Endothelial cell of umbilical vein (primary cell): ENCODE results near the gene RPS27. TPM values are rescaled to one million over a fixed set of nuclear protein-coding genes. Genes with fewer than 3 reads are reported as not detected.
"Not testable (repeated sequence)": the region's sequence is repeated elsewhere in the genome, so short reads cannot be mapped to it uniquely, and the experiment has no call there.

Source experiments
- BruUV-seq: library from RNA; stranded (reverse); fragments of 400-500 nt; replicated peaks from 2 replicates; lab custom pipeline; 2021; lab: Mats Ljungman, UMichigan
- CTCF ChIA-PET: fragments of 300-600, 350-600 bp; sonication (Branson Sonifier 250); formaldehyde crosslinking; loops from one replicate; lab custom pipeline; 2021; ENCODE audit warnings: antibody characterized with exemption, inconsistent platforms; lab: Charles Lee
- POLR2A ChIA-PET: fragments of 300-600, 350-600 bp; sonication (Branson Sonifier 250); formaldehyde crosslinking; loops from one replicate; lab custom pipeline; 2021; ENCODE audit warnings: antibody characterized with exemption, inconsistent platforms; lab: Charles Lee
- DNase-seq: peaks from one replicate; pipeline ENCODE4 v3.0.0-alpha.2; 2011; ENCODE audit warnings: low read depth, low spot score
- FAIRE-seq: peaks from 2 replicates; lab custom pipeline; 2011; peaks lifted over from hg19 to GRCh38; lab: Jason Lieb, UNC
- H2AFZ ChIP-seq: 2 replicates; pipeline ENCODE4 v1.6.0; 2012; ENCODE audit warnings: low read depth, low read length, control low read depth, inconsistent platforms
- H3K27ac ChIP-seq: 2 replicates; pipeline ENCODE4 v1.5.1; 2011; ENCODE audit warnings: low read depth, mild to moderate bottlenecking, control low read depth, low read length, moderate library complexity; ENCODE audit not compliant: insufficient read depth
- H3K27me3 ChIP-seq, 2 experiments: 2 replicates each; pipeline versions ENCODE4 v1.6.0 to v1.6.1; 2011; ENCODE audit warnings: low read length in 2 of 2, mixed read lengths in 1 of 2; ENCODE audit not compliant: control insufficient read depth in 2 of 2, insufficient read depth in 2 of 2
- H3K36me3 ChIP-seq, 2 experiments: 2 replicates in 1 of 2; 3 replicates in 1 of 2; pipeline ENCODE4 v1.5.1; 2011; ENCODE audit warnings: low read length in 2 of 2, mild to moderate bottlenecking in 1 of 2, moderate library complexity in 1 of 2; ENCODE audit not compliant: control insufficient read depth in 2 of 2, insufficient read depth in 2 of 2; ENCODE audit errors: extremely low read depth in 1 of 2
- H3K4me1 ChIP-seq: 3 replicates; pipeline ENCODE4 v1.5.1; 2011; ENCODE audit warnings: mild to moderate bottlenecking, low read length; ENCODE audit not compliant: control insufficient read depth, insufficient read depth; ENCODE audit errors: extremely low read depth
- H3K4me2 ChIP-seq: 2 replicates; pipeline ENCODE4 v1.6.1; 2011; ENCODE audit warnings: low read length, control low read depth, mixed read lengths; ENCODE audit not compliant: insufficient read depth
- H3K4me3 ChIP-seq, 3 experiments: fragments of 200-600 bp in 1 of 3; sonication (generic), shearing (Covaris generic) in 1 of 3; replicated peaks in 1 of 3; 2 replicates each; pipeline ENCODE4 v1.5.1; 2011 to 2016; ENCODE audit warnings: control low read depth in 3 of 3, low read length in 3 of 3, mild to moderate bottlenecking in 2 of 3, inconsistent platforms in 1 of 3, low read depth in 1 of 3, moderate library complexity in 1 of 3; ENCODE audit not compliant: insufficient read depth in 1 of 3
- H3K79me2 ChIP-seq: 2 replicates; pipeline ENCODE4 v1.6.0; 2012; ENCODE audit warnings: low read length, inconsistent platforms; ENCODE audit not compliant: control insufficient read depth, insufficient read depth
- H3K9ac ChIP-seq: replicated peaks from 2 replicates; pipeline ENCODE3; 2011; ENCODE audit warnings: low read length, control low read depth; ENCODE audit not compliant: insufficient read depth; ENCODE audit errors: extremely low read depth
- H3K9me1 ChIP-seq: replicated peaks from 3 replicates; pipeline ENCODE4 v1.6.0; 2011; ENCODE audit warnings: mild to moderate bottlenecking, low read length; ENCODE audit not compliant: control insufficient read depth, insufficient read depth; ENCODE audit errors: extremely low read depth
- H3K9me3 ChIP-seq: replicated peaks from 2 replicates; pipeline ENCODE4 v1.5.1; 2012; ENCODE audit warnings: low read length, inconsistent platforms; ENCODE audit not compliant: control insufficient read depth, insufficient read depth
- H4K20me1 ChIP-seq: replicated peaks from 2 replicates; pipeline ENCODE3; 2011; ENCODE audit warnings: mild to moderate bottlenecking, low read length; ENCODE audit not compliant: control insufficient read depth, insufficient read depth; ENCODE audit errors: extremely low read depth
- CTCF ChIP-seq, 2 donors: IDR thresholded peaks; 1 replicate in 1 of 2; 2 replicates in 1 of 2; pipeline ENCODE4 v1.5.1; 2011; ENCODE audit warnings: low read length in 2 of 2, mild to moderate bottlenecking in 2 of 2, moderate library complexity in 2 of 2, control low read depth in 1 of 2, inconsistent platforms in 1 of 2, low read depth in 1 of 2; ENCODE audit not compliant: insufficient read depth in 1 of 2; ENCODE audit errors: extremely low read depth in 1 of 2
- EZH2 ChIP-seq: IDR thresholded peaks from 2 replicates; pipeline ENCODE4 v1.6.1; 2012; ENCODE audit warnings: borderline replicate concordance, low read depth, mild to moderate bottlenecking, moderate library complexity, low read length, inconsistent platforms; ENCODE audit not compliant: severe bottlenecking
- FOS ChIP-seq: IDR thresholded peaks from 2 replicates; pipeline ENCODE4 v1.6.1; 2011; ENCODE audit warnings: mild to moderate bottlenecking, low read length, moderate library complexity, borderline replicate concordance; ENCODE audit not compliant: insufficient read depth
- GATA2 ChIP-seq: IDR thresholded peaks from 2 replicates; pipeline ENCODE4 v1.7.0; 2011; ENCODE audit warnings: low read depth, mild to moderate bottlenecking, moderate library complexity, mixed read lengths, low read length; ENCODE audit not compliant: insufficient read length, insufficient read depth
- JUN ChIP-seq: IDR thresholded peaks from 2 replicates; pipeline ENCODE4 v1.6.1; 2011; ENCODE audit warnings: borderline replicate concordance, low read depth; ENCODE audit not compliant: insufficient read length, insufficient read depth
- MAX ChIP-seq: IDR thresholded peaks from 2 replicates; pipeline ENCODE4 v1.6.1; 2011; ENCODE audit not compliant: insufficient read depth, insufficient read length
- MYC ChIP-seq: IDR thresholded peaks from one replicate; pipeline ENCODE4 v1.6.1; 2011; ENCODE audit warnings: mild to moderate bottlenecking, low read depth, low read length
- POLR2A ChIP-seq: IDR thresholded peaks from 2 replicates; pipeline ENCODE4 v1.6.1; 2012; ENCODE audit warnings: low read depth, mild to moderate bottlenecking, control low read depth, low read length
- POLR2AphosphoS5 ChIP-seq: IDR thresholded peaks from 2 replicates; pipeline ENCODE4 v1.6.1; 2012; ENCODE audit warnings: low read depth, mild to moderate bottlenecking, control low read depth, low read length, moderate library complexity; ENCODE audit not compliant: insufficient read depth
- dilution Hi-C: fragments of 300-500 bp; cut with MboI; formaldehyde crosslinking; loops from one replicate; pipeline ENCODE4 v1.15.0; 2019; ENCODE audit warnings: low sequenced_read_pairs; ENCODE audit not compliant: extremely low pct_ligation_motif_present
- intact Hi-C: fragments of 100-400 bp; cut with micrococcal nuclease; formaldehyde crosslinking; loops from one replicate; pipeline ENCODE4 v1.10.0; 2022
- polyA plus RNA-seq, 4 experiments: library from polyadenylated mRNA; depleted of rRNA in 3 of 4; stranded (reverse) in 3 of 4; unstranded in 1 of 4; fragments of >200 nt; gene quantifications; 2 replicates each; pipeline versions ENCODE4 v1.2.1 to v1.2.3, GENCODE V29; 2011 to 2012; ENCODE audit warnings: missing spikeins in 1 of 4
- total RNA-seq: library from RNA; stranded (reverse); gene quantifications from 2 replicates; pipeline ENCODE4 v1.2.3, GENCODE V29; 2021

Gene RPS27
- total and polyA plus RNA-seq, 2 donors (not counting 3 experiments of a cell fraction or from before 2014, with no cell fraction given), result 1,120 to 1,521 TPM

- H3K27me3 ChIP-seq, result no peaks in the 10 kb centered on the region
- BruUV-seq, result no TSS peak
- TF ChIP-seq POLR2A, result no peak
- no peak for TF ChIP-seq GATA2
- TF ChIP-seq FOS, result no peak
- no peak for TF ChIP-seq JUN
- no peak for TF ChIP-seq CTCF (IDR thresholded peaks at IDR 0.05; ENCODE audit: extremely low read depth in 1 of 2, insufficient read depth in 1 of 2, low read depth in 1 of 2, low read length in 2 of 2)
- no peak for TF ChIP-seq MAX
- no peak for TF ChIP-seq MYC
- TF ChIP-seq EZH2, result no peak
- TF ChIP-seq POLR2AphosphoS5, result no peak
- FAIRE-seq (no peak), DNase-seq (no peak)
- no peaks in the 10 kb centered on the region for H3K36me3 ChIP-seq
- no peak overlapping the region for H3K27ac ChIP-seq
- H3K9me3 ChIP-seq, result no peaks in the 10 kb centered on the region
- intact Hi-C loops, result loop anchor here (10.0 kb wide), 1 partner anchor 95 kb away; no protein-coding TSS in a partner anchor
- no peaks in the 10 kb centered on the region for H3K4me1 ChIP-seq
- H3K4me3 ChIP-seq, result no peak overlapping the region
- dilution Hi-C loops, result no loop called here
- no peaks in the 10 kb centered on the region for H3K9me1 ChIP-seq
- H4K20me1 ChIP-seq, result no peaks in the 10 kb centered on the region
- no peaks in the 10 kb centered on the region for H3K79me2 ChIP-seq
- ChIA-PET POLR2A (no interaction called here), CTCF (interaction anchor here (1.2 to 1.6 kb wide), 2 partner anchors 8 to 10 kb away, joined by 3 read pairs; no protein-coding TSS in a partner anchor)
- no peak overlapping the region for H3K9ac ChIP-seq
- no peak overlapping the region for H2AFZ ChIP-seq
- no peak overlapping the region for H3K4me2 ChIP-seq
Measured at GRCh38 chr1:154019940-154020339, 29.4 kb downstream of the RPS27 start.

- H3K27me3 ChIP-seq, dilution Hi-C loops, BruUV-seq, POLR2A ChIA-PET, FAIRE-seq, H3K4me3 ChIP-seq, H3K79me2 ChIP-seq, H3K9ac ChIP-seq, H3K9me1 ChIP-seq, H3K36me3 ChIP-seq, H3K4me1 ChIP-seq, H3K9me3 ChIP-seq, CTCF ChIA-PET, intact Hi-C loops, H3K27ac ChIP-seq, H3K4me2 ChIP-seq, H4K20me1 ChIP-seq, DNase-seq, H2AFZ ChIP-seq: not testable (repeated sequence)
Measured at GRCh38 chr1:154033697-154034096, 43.1 kb downstream of the RPS27 start.
